ENCODE measurements around the gene MBNL2.

GRCh38 chr13:97440598-97441170 is 218.6 kb downstream of the MBNL2 start:
- TF ChIP-seq CTCF (IDR thresholded peaks at IDR 0.05; ENCODE audit: low read length) (no peak), EZH2 (optimal IDR thresholded peaks at IDR 0.05; ENCODE audit: low read depth, low read length) (no peak), EZH2phosphoT487 (IDR thresholded peaks at IDR 0.05; ENCODE audit: low read length) (no peak)

Data from MM.1S (cell line).